NOMO-1 treated with DMSO at 0.1 percent for 48 hours (cell line): ENCODE measurements around the gene OR4E1.
"Not testable (repeated sequence)": the region's sequence is repeated elsewhere in the genome, so short reads cannot be mapped to it uniquely, and the experiment has no call there.

Experiments
- DNase-seq: peaks from one replicate; lab custom pipeline; 2025; ENCODE audit not compliant: unreplicated experiment; lab: John Stamatoyannopoulos, UW

The OR4E1 gene

DNA sequence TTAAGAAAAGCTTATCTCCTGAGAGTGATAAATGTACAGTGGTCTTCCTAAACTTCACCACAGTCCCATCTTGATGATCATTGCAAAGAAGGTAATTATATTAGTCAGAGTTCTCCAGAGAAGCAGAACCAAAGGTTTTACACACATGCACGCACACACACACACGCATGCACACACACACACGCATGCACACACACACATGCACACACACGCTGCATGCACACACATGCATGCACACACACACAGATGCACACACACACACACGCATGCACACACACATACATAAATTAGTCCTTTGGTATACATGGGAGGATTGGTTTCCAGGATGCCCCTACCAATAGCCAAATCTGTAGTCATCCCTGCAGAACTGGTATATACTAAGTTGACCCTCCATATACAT is 19.4 kb downstream of the OR4E1 start:
- no peak for DNase-seq

DNA sequence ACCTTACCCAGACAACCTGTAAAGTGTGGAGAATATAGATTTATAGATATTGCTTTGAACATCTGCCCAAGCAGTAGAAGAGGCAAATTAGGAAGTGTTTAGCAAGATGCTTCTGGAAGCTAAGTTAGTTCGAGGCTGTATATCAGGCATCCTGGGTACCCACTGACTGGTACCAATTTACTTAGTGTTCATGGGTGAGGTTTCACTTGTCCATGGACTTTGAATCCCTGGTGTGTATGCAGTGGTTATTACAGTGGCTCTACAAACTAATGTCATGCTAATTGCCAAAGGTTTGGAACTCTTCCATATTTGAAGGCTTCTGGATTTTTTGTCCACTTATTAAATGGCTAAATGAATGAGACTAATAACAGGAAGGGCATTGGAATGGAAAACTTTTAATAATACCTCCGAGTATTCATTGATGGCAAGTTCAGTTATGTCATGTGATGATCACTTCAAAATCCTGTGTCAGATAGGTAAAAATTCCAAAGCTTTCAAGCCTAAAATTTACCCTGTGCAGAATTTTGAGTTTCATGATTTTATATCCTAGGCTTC is 20.2 kb downstream of the OR4E1 start, which contains the start of gene OR4E2:
Gene OR4E2, plus strand, starts transcription at position 505 of the 555 bp plus-strand sequence. CDS start 11,248 bp downstream, outside the sequence.
- no peak for DNase-seq

DNA sequence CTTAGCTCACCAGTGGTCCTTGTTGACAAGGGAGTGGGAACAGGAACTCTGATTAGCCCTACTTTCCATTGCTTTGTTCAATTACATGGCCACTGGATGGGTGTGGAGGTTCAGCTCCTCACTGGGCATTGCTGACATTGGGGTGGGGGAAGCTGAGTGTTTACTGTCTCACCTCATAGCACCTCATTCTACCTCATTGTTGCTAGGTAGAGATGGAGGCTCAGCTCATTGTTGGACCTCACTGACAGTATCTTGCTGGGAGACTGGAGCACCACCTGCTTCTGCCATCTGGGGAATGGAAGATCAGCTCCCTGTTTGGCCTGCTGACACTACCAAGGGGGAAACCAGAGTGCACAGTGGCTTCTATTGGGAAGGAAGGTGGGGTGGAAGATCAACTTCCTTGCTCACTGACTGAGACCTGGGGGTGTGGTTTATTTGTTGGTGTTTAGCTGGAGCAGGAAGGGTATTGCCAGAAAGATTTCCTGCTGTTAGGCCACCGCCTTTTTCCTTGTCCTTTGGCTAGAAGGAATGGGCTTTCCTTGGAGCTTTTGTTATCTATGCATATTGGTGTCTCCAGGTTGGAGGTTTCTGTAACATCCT is 21.3 kb downstream of the OR4E1 start:
- DNase-seq = no peak

DNA sequence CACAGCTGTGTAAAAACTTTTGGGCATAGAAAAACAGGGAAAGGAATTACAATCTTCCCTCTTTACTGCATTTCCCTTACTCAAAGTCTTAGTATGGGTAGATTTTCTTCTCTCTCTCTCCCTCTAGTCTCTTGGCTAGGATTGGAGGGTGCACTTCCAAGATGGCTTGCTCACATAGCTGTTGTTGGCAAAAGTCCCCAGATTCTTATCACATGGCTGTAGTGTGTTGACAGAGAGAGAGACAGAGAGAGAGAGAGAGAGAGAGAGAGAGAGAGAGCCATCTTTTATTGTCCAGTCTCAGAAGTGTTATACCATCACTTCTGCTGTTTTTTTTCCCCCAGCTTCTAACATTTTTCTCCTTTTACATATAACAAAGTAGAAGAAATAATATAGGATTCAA is 26.2 kb downstream of the OR4E1 start:
- DNase-seq = no peak

DNA sequence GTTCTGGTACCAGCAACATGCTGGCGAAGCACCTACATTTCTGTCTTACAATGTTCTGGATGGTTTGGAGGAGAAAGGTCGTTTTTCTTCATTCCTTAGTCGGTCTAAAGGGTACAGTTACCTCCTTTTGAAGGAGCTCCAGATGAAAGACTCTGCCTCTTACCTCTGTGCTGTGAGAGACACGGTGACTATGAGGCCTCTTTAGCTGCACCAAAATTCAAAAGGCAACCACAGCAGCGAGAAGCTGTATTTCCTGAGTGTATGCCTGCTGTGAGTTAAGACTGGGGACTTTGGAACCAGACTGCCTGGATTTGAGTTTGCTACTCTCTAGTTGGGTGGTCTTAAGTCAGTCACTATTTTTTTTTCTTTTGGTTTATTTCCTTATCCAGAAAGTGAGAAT is 30.2 kb downstream of the OR4E1 start:
- no peak for DNase-seq

DNA sequence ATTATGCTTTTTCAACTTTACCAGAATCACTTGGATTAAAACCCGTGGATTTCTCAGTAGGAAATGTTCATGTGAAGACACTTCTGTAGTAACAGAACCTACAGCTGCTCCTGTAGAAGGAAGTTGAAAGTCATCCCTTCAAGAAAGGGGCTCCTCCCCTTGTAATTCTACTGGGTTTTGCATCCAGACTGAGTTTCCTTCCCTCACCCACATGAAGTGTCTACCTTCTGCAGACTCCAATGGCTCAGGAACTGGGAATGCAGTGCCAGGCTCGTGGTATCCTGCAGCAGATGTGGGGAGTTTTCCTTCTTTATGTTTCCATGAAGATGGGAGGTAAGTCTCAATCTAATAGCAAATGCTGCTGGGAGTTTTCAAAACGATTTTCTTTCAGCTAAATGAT is 30.9 kb downstream of the OR4E1 start:
- DNase-seq = no peak

DNA sequence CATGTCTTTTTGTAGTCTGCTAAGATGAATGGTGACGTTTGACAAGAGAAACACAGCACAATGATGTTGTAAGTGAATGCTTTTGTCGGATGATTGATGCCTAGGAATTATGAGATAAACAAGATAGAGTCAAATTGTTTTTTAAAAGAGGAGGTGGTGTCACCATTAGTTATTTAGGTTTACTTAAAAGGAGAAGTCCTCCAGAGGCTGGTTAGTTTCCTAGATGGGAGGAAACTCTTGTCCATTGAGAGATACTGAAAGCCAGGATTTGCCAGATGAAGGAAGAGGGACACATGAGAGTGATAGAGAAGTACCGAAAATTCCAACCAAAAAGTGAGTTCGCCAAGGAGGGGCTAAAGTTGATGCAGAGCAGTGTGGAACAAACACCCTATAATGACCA is 38.8 kb downstream of the OR4E1 start, which contains the start of gene OR10G2:
Gene OR10G2, minus strand, starts transcription at position 101 of the 400 bp plus-strand sequence. Its CDS starts 98 bp downstream, at position 3.
- no peak for DNase-seq

DNA sequence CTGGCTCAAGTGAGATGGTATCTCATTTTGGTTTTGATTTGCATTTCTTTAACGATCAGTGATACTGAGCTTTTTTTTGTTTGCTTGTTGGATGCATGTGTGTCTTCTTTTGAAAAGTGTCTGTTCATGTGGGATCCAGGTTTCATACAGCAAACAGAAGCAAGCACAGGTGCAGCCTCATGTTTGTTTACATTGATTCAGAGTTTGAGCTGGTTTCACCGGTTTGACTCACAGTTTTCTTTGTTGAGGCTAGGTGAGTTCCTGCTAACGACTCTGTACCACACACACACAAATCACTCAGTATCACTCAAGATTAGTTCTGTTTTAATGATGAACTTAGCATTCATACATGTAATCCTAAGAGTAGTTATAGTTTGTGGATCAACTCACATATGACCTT is 42.5 kb downstream of the OR4E1 start:
- DNase-seq = no peak

- DNase-seq = not testable (repeated sequence)
Observed at GRCh38 chr14:21630503-21630902, 43.1 kb downstream of the OR4E1 start.

- DNase-seq = no peak
Observed at GRCh38 chr14:21626491-21627230, 47.0 kb downstream of the OR4E1 start.
